Brain pericyte (primary cell): Measurements from ENCODE around the gene NUDT8.

Experiments
- DNase-seq: peaks from one replicate; pipeline ENCODE4 v3.0.0-alpha.2; 2012; ENCODE audit warnings: low read depth, low spot score

Gene NUDT8

GRCh38 chr11:67629386-67630227, at the start of gene NUDT8:
Gene NUDT8, minus strand, starts transcription at chr11:67629937. Its CDS starts 26 bp downstream, at chr11:67629911.
- DNase-seq = no peak

DNA sequence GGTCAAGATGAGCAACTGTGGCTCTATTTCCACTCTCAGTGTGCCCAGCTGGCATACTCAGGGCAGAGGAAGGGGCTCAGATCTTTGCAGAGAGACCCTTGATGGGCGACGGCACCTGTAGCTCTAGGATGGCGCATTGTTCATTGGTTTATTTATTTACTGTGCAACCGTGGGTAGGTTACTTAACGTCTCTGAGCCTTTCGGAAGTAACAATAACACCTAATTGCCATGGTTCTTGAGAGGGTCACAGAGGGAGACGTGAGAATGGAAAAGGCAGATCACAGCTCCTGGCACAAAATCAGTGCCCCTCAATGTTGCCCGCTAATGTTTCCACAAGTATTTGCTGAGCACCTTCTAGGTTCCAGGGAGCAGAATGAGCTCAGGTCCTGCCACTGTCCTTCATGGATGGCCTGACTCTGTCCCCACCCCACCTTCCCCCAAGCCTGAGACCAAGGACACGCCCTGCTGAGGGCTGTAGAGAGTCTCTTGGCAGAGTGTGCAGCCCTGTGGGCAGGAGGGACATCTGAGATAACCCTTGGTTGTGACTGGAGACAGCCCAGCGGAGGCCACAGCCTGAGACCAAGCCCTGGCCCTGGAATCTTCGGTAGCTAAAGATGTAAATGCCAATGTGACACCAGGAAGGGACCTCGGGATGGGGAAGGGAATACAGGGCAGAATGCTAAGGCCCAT, 45.5 kb upstream of the NUDT8 start:
- DNase-seq = no peak

DNA sequence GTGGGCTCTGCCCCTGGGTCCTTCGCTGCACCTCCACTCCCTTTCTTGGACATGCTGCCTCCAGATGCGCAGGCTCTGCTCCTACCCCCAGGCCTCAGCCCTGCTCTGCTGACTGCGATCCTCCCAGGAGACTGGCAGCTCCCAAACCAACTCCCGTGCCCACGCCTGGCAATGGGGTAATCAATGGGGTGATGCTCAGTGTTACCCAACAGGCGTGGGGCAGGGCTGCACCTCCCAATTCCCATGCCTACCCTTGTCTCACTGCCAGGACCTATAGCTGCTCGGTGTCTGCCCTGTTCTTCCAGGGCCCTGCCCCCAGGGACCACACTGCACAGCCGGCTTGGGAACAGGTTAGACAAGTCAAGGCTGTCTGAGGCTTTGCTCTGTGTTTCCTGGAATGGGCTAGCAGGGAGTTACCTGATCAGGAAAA, 44.7 kb upstream of the NUDT8 start, which contains the start of gene ALDH3B2:
Gene ALDH3B2 (minus strand): TSS at position 182 of the 430 bp plus-strand sequence. CDS start 7,688 bp downstream, outside the sequence.
- no peak for DNase-seq

- no peak for DNase-seq
Observed at GRCh38 chr11:67673902-67674301, 44.2 kb upstream of the NUDT8 start.

DNA sequence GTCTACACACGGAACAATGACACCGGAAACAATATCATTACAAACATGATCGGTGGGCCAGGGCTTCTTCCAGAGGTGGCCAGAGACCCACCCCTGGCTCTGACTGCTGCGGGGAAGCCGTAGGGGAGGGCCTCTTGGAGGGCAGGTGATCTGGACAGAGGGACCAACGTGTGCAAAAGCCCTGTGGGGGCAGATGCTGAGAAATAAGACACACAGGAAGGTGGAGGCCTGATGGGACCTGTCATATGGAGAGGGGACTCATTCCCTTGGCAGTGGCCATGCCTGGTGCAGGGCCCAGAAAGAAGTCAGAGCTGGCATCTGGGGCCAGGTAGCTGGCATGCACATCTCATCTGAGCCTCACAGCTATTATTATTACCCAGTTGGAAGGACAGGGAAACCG, 43.6 kb upstream of the NUDT8 start:
- no peak for DNase-seq

GRCh38 chr11:67671211-67671520, 41.4 kb upstream of the NUDT8 start:
- DNase-seq = no peak

DNA sequence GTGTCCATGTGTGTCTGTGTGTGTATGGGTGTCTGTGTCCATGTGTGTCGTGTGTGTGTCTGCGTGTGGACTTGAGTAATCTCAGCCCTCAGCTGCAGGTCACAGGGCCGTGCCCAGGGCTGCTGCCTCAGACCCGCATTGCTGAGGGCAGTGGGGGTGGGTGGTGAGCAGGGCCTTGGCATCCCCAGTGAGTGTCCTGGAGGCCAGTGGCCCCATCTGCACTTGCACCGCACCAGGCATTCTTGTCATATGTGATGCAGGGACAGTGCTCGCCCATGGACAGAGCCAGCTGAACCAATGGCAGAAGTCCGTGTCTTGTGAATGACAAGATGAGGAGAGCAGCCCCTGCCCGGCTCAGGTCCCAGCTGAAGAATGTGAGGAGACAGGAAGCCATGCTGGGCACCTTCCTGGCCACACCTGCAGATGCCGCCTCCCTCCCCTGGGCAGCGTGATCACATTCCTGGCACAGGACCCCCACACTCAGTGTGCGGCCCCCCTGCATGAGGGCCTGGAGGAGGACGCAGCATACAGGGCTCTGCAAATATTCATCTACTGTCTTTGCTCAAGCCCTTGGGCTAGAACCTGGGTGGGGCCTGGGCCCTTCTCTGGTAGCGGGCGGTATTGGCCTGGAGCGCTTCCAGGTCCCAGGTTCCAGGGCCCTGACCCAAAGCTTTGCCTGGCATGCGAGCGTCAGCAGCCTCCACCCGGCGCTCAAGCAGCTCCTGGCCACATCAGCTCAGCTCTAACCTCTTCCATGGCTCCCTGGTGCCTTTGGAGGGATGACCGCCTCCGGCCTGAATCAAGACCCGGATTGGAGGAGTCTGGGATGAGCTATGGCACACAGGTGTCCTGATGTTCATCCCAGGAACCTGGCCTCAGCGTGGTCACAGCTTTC, 40.8 kb upstream of the NUDT8 start:
- DNase-seq = no peak

DNA sequence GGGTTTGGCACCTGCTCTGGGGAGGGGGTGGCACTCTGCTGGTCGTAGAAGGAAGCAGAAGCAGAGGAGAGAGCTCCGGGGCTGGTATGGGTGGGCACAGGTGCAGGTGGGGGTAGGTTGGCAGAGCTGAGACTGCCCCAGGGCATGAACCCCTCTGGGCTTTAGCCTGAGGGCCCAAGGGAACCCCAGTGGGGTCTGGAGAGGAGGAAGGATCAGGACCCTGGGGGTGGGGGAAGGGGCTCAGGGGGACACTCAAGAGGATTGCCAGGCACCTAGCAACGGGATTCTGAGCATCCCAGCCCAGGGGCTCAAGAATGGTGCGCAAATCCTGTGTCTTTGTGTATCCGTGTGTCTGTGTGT, 38.4 kb upstream of the NUDT8 start:
- no peak for DNase-seq

- DNase-seq = no peak
Observed at GRCh38 chr11:67667490-67668191, 37.9 kb upstream of the NUDT8 start.

GRCh38 chr11:67666676-67667489, 37.1 kb upstream of the NUDT8 start:
- DNase-seq = no peak

- DNase-seq = no peak
Observed at GRCh38 chr11:67666303-67666645, 36.5 kb upstream of the NUDT8 start.

- no peak for DNase-seq
Observed at GRCh38 chr11:67665541-67666302, 36.0 kb upstream of the NUDT8 start.

- no peak for DNase-seq
Observed at GRCh38 chr11:67664696-67665540, 35.2 kb upstream of the NUDT8 start.

- DNase-seq = no peak
Observed at GRCh38 chr11:67664213-67664585, 34.5 kb upstream of the NUDT8 start.

DNA sequence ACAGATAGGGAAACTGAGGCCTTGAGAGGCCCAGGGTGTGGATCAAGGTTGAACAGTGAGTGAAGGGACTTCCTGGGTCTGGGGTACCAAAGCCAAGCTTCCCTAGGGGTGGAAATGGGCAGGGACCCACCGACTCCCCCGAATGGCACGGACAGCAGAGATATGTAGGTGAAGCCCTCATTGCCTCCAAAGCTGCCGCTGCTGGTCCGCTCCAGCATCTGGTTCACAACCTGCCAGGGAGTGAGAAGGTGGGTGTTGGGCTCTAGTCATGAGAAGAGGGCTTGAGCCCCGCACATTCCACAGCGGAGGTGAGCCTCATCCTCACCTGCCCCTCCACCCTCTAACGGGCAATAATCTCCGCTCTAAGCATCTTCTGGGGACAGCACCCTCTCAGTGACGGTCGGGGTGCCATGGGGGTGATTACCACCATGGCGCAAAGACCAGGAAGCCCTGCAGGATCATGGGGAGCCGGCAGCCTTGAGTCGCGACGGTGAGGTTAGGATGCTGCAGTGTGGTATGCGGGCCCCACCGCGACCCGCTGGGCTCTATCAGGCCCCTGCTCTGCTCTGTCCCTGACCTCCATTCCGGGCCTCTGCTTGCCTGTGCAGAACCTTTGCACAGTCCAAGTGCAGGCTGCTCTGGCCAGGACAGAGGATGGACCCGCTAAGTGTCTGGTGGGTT, 33.9 kb upstream of the NUDT8 start:
- DNase-seq = no peak

DNA sequence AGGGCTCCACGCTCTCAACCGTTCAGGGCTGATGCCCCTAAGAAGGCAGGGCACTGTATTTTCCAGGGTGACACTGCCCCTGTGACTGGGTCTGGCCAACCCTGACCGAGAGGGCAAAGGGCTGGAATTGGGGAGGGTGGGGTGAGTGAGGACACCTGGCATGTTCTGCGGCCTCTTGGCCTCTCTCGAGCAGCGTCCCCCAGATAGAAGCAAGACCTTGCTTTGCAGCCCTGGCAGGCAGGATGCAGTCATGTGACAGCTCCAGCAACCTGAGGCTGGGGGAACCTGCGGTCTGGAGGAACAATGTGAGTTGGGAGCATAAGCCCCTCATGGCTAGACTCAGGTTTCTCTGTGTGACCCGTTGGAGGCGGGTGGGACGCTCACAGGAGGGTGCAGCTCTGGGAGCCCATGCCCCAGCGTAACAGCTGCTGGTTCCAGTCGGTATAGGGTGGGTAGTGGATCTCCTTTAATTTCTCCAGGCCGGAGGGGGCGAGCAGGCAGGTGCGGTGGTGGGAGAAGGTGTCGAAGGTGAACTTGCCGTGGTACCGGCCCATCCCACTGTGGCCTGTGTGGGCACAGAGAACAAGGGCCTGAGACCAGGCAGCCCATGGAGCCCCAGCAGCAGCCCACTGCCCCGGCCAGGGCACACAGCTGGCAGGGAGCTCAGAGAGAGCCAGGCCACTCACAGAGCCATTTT, 33.2 kb upstream of the NUDT8 start:
- no peak for DNase-seq

GRCh38 chr11:67662142-67662834, 32.6 kb upstream of the NUDT8 start:
- DNase-seq = no peak
